Central memory CD8-positive, alpha-beta T cell (primary cell): Measurements from ENCODE around the gene CYP4F12.

ENCODE experiments used
- ATAC-seq: fragments of 150-1000 bp; cut with Tn5 transposase; replicated peaks from 2 replicates; pipeline ENCODE4 v1.10.0; 2022; ENCODE audit warnings: mild to moderate bottlenecking, moderate FRiP score, moderate number of reproducible peaks; ENCODE audit not compliant: poor library complexity, severe bottlenecking; ENCODE audit errors: extremely low read depth
- DNase-seq, 2 donors: peaks; one replicate each; pipeline ENCODE4 v3.0.0; 2021; ENCODE audit warnings: low spot score in 2 of 2
- H3K27ac Mint-ChIP-seq: one replicate; pipeline ENCODE4 v1.8.0; 2022; ENCODE audit warnings: low read depth, mild to moderate bottlenecking, moderate library complexity, mixed read lengths
- H3K27me3 Mint-ChIP-seq: one replicate; pipeline ENCODE4 v1.8.0; 2022; ENCODE audit warnings: mixed read lengths
- H3K36me3 Mint-ChIP-seq: one replicate; pipeline ENCODE4 v1.8.0; 2022; ENCODE audit warnings: mild to moderate bottlenecking, moderate library complexity, mixed read lengths; ENCODE audit not compliant: insufficient read depth
- H3K4me1 Mint-ChIP-seq: one replicate; pipeline ENCODE4 v1.8.0; 2022; ENCODE audit warnings: mixed read lengths
- H3K4me3 Mint-ChIP-seq: one replicate; pipeline ENCODE4 v1.8.0; 2022; ENCODE audit warnings: mild to moderate bottlenecking, moderate library complexity, mixed read lengths
- H3K9me3 Mint-ChIP-seq: one replicate; pipeline ENCODE4 v1.8.0; 2022; ENCODE audit warnings: mixed read lengths

CYP4F12 gene

DNA sequence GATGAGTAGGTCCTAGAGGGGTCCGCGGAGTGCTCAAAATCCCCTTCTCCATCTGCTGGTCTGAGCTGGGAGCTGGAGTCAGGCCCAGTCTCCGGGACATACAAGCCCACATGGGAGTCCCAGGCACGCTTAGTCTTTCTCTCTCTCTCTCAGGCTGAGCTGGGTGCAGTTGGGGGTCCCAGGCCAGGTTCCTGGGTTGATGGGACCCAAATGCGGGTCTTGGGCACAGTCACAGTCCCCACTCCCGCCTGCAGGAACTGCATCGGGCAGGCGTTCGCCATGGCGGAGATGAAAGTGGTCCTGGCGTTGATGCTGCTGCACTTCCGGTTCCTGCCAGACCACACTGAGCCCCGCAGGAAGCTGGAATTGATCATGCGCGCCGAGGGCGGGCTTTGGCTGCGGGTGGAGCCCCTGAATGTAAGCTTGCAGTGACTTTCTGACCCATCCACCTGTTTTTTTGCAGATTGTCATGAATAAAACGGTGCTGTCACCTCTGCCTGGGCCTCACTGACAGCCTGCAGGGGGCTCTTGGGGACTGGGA is 23.8 kb downstream of the CYP4F12 start:
- no peaks in the 10 kb centered on the region for H3K36me3 Mint-ChIP-seq
- DNase-seq, result no peak
- H3K9me3 Mint-ChIP-seq, result no peaks in the 10 kb centered on the region
- no peak for ATAC-seq
- peaks cover 72% of the 10 kb centered on the region for H3K27me3 Mint-ChIP-seq
- H3K4me1 Mint-ChIP-seq, result no peaks in the 10 kb centered on the region
- H3K4me3 Mint-ChIP-seq, result no peak overlapping the region
- H3K27ac Mint-ChIP-seq, result no peak overlapping the region

DNA sequence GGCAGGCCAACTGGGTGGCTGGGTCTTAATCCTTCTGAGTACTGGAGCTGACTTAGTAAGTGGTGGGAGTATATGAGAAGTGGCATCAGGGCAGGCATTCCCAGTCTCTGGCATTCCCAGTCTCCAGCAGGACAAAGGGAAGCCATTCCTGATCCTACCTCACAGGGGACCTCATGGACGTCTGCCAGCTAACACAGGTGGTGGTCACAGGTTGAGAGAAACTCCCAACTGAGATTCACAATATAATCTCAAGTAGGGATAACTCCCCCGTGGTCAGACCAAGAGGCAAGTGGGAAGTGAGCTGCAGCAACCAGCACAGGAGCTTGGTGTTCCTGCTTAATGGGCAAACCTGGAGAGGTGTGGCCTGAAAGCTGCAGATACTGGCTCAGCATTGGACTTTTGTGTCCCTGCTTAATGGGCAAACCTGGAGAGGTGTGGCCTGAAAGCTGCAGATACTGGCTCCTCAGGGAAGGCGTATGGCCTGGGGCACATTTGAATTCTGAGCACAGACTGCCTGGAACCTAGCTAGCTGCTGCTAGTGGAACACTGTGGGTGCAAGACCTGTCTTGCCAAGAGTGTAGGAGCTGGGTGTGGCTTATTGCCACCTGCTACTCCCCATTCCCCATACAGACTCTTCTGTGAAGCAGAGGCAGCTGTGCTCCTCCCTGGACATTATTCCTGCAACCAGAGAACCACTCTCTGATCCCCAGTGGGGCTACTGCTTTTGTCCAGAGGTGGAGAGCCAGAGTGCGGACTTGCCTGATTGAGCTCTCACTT is 29.1 kb downstream of the CYP4F12 start:
- H3K27ac Mint-ChIP-seq, result no peak overlapping the region
- no peak for ATAC-seq
- no peaks in the 10 kb centered on the region for H3K9me3 Mint-ChIP-seq
- H3K27me3 Mint-ChIP-seq, result peaks cover 88% of the 10 kb centered on the region
- H3K4me1 Mint-ChIP-seq, result no peaks in the 10 kb centered on the region
- no peaks in the 10 kb centered on the region for H3K36me3 Mint-ChIP-seq
- H3K4me3 Mint-ChIP-seq, result no peak overlapping the region
- DNase-seq, result no peak

- H3K27me3 Mint-ChIP-seq, result peaks cover 86% of the 10 kb centered on the region
- no peaks in the 10 kb centered on the region for H3K4me1 Mint-ChIP-seq
- ATAC-seq, result no peak
- peaks cover 2% of the 10 kb centered on the region for H3K36me3 Mint-ChIP-seq
- H3K4me3 Mint-ChIP-seq, result no peak overlapping the region
- H3K27ac Mint-ChIP-seq, result no peak overlapping the region
- peak in 1 of 2 donors; percentile 16 for DNase-seq
- H3K9me3 Mint-ChIP-seq, result no peaks in the 10 kb centered on the region
Observed at GRCh38 chr19:15702534-15702930, 29.6 kb downstream of the CYP4F12 start.

DNA sequence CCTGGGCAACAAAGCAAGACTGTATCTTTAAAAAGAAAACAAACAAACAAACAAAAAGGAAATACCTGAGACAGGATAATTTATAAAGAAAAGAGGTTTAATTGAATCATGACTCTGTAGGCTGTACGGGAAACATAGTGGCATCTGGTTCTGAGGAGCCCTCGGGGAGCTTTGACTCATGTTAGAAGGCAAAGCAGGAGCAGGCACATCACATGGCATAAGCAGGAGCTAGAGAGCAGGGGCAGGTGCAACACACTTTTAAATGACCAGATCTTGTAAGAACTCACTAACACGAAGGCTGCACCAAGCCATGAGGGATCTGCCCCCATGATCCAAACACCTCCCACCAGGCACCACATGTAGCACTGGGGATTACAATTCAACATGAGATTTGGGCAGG is 41.8 kb downstream of the CYP4F12 start:
- Mint-ChIP-seq H3K27ac (no peak overlapping the region), H3K36me3 (no peaks in the 10 kb centered on the region), H3K27me3 (peaks cover 68% of the 10 kb centered on the region), H3K9me3 (no peaks in the 10 kb centered on the region), H3K4me1 (peaks cover 5% of the 10 kb centered on the region), H3K4me3 (no peak overlapping the region)
- no peak for ATAC-seq
- no peak for DNase-seq

DNA sequence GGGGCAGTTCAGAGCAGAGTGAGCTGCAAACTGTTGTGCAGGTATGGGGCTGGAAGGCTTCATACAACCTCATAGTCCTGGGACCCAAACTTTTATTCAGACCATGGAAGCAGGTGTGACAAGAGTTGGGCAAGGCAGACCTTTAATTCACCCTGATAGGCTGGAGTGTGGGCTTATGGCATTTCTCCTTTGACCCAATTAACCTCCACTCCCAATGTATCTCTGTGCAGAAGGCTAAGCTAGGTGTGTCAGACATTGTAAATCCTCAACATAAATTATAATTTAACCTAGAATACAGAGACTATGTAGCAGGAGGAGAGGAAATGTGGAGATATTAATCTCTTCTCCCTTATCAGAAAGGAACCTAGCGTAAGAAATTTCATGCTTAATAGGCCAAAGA is 42.8 kb downstream of the CYP4F12 start:
- Mint-ChIP-seq H3K36me3 (no peaks in the 10 kb centered on the region), H3K4me1 (peaks cover 5% of the 10 kb centered on the region), H3K27me3 (peaks cover 68% of the 10 kb centered on the region), H3K9me3 (no peaks in the 10 kb centered on the region), H3K27ac (no peak overlapping the region), H3K4me3 (no peak overlapping the region)
- DNase-seq (no peak), ATAC-seq (no peak)

GRCh38 chr19:15717809-15718208 is 44.9 kb downstream of the CYP4F12 start:
- no peak for DNase-seq
- H3K9me3 Mint-ChIP-seq, result no peaks in the 10 kb centered on the region

GRCh38 chr19:15721268-15721667 is 48.4 kb downstream of the CYP4F12 start:
- ATAC-seq (no peak), DNase-seq (no peak)
- Mint-ChIP-seq H3K27me3 (peaks cover 98% of the 10 kb centered on the region), H3K4me1 (no peaks in the 10 kb centered on the region), H3K9me3 (no peaks in the 10 kb centered on the region), H3K4me3 (no peak overlapping the region), H3K27ac (no peak overlapping the region), H3K36me3 (no peaks in the 10 kb centered on the region)

More at GRCh38 chr19:15717809-15718208, 44.9 kb downstream of the CYP4F12 start:
- no peak overlapping the region for H3K27ac Mint-ChIP-seq
- no peak overlapping the region for H3K4me3 Mint-ChIP-seq
- no peak for ATAC-seq
- H3K27me3 Mint-ChIP-seq, result peaks cover 83% of the 10 kb centered on the region
- H3K4me1 Mint-ChIP-seq, result peaks cover 5% of the 10 kb centered on the region
- H3K36me3 Mint-ChIP-seq, result no peaks in the 10 kb centered on the region

DNA sequence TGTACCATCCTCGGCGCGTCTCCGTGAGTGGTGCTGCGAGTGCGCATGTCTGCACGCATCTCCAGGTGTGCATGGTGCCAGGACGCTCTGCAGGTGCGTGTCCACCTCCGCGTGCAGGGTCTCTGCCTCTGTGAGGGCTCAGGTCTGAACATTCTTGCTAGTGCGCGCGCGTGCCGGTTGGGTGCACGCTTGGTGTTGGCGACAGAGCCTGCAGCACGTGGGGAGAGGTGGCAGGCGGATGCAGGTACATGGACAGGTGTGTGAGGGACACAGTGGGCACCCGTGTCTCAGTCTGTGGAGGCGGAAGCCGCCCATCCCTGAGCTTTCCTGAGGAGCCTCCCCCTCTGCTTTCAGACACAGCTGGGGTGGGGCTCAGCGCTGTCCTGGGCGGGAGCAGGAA is 50.1 kb downstream of the CYP4F12 start:
- no peak for ATAC-seq
- no peaks in the 10 kb centered on the region for H3K36me3 Mint-ChIP-seq
- no peak for DNase-seq
- no peak overlapping the region for H3K4me3 Mint-ChIP-seq
- no peak overlapping the region for H3K27ac Mint-ChIP-seq
- no peaks in the 10 kb centered on the region for H3K9me3 Mint-ChIP-seq
- no peaks in the 10 kb centered on the region for H3K4me1 Mint-ChIP-seq
- H3K27me3 Mint-ChIP-seq, result peaks cover 98% of the 10 kb centered on the region

- no peak for DNase-seq
- Mint-ChIP-seq H3K36me3 (no peaks in the 10 kb centered on the region), H3K27ac (no peak within 1 kb of the TSS), H3K27me3 (peaks cover 63% of the 10 kb centered on the region), H3K9me3 (no peaks in the 10 kb centered on the region), H3K4me1 (peaks cover 12% of the 10 kb centered on the region), H3K4me3 (no peak within 1 kb of the TSS)
- no peak for ATAC-seq
Observed at GRCh38 chr19:15727724-15728123, 54.8 kb downstream of the CYP4F12 start, which contains the start of gene OR10H2. OR10H2 (plus strand) TSS chr19:15728024; CDS start chr19:15728044, 20 bp downstream.

DNA sequence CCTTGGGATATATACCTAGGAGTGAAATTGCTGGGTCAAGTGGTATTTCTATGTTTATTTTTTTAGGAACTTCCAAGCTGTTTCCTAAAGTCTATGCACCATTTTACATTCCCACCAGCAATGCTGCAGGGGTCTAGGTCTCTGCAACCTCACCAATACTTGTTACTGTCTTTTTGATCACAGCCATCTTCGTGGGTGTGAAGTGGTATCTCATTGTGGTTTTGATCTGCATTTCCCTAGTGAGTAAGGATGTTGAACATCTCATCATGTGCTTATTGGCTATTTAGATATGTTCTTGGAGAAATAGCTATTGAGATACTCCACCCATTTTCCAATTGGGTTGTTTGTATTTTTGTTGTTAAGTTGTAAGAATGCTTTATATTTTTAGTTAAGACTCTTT is 57.7 kb downstream of the CYP4F12 start:
- peaks cover 36% of the 10 kb centered on the region for H3K27me3 Mint-ChIP-seq
- ATAC-seq (peak; percentile 49), DNase-seq (no peak)
- H3K9me3 Mint-ChIP-seq, result no peaks in the 10 kb centered on the region
- H3K36me3 Mint-ChIP-seq, result no peaks in the 10 kb centered on the region
- no peak overlapping the region for H3K4me3 Mint-ChIP-seq
- H3K4me1 Mint-ChIP-seq, result peaks cover 18% of the 10 kb centered on the region
- H3K27ac Mint-ChIP-seq, result no peak overlapping the region

GRCh38 chr19:15732388-15732787 is 59.5 kb downstream of the CYP4F12 start:
- no peaks in the 10 kb centered on the region for H3K36me3 Mint-ChIP-seq
- H3K9me3 Mint-ChIP-seq, result no peaks in the 10 kb centered on the region
- H3K4me3 Mint-ChIP-seq, result no peak overlapping the region
- H3K27ac Mint-ChIP-seq, result no peak overlapping the region
- DNase-seq, result no peak
- H3K27me3 Mint-ChIP-seq, result peaks cover 17% of the 10 kb centered on the region
- ATAC-seq, result no peak
- H3K4me1 Mint-ChIP-seq, result peaks cover 18% of the 10 kb centered on the region

GRCh38 chr19:15733895-15734294 is 61.0 kb downstream of the CYP4F12 start:
- Mint-ChIP-seq H3K27ac (no peak overlapping the region), H3K4me1 (peaks cover 18% of the 10 kb centered on the region), H3K4me3 (no peak overlapping the region), H3K9me3 (no peaks in the 10 kb centered on the region), H3K36me3 (no peaks in the 10 kb centered on the region), H3K27me3 (peaks cover 2% of the 10 kb centered on the region)
- ATAC-seq (no peak), DNase-seq (no peak)

GRCh38 chr19:15737722-15738121 is 64.8 kb downstream of the CYP4F12 start, which contains the start of gene OR10H3:
OR10H3 (plus strand) TSS chr19:15737985; CDS start chr19:15741393, 3,408 bp downstream.
- no peak for ATAC-seq
- Mint-ChIP-seq H3K4me1 (peaks cover 7% of the 10 kb centered on the region), H3K27me3 (peaks cover 25% of the 10 kb centered on the region), H3K9me3 (peaks cover 8% of the 10 kb centered on the region), H3K36me3 (no peaks in the 10 kb centered on the region), H3K4me3 (no peak within 1 kb of the TSS), H3K27ac (no peak within 1 kb of the TSS)
- no peak for DNase-seq
